Ectodermal cell (in vitro differentiated cells): Measurements from ENCODE around the gene LYPD8. TPM values are rescaled to one million over a fixed set of nuclear protein-coding genes. Genes with fewer than 3 reads are reported as not detected.
"Not testable (repeated sequence)": the region's sequence is repeated elsewhere in the genome, so short reads cannot be mapped to it uniquely, and the experiment has no call there.

Experiments
- H3K27ac ChIP-seq: 2 replicates; pipeline ENCODE4 v1.7.0; 2013; ENCODE audit warnings: mild to moderate bottlenecking, low read depth, low read length; ENCODE audit not compliant: insufficient read depth, poor library complexity, severe bottlenecking
- H3K27me3 ChIP-seq: 2 replicates; pipeline ENCODE4 v1.7.0; 2013; ENCODE audit warnings: mild to moderate bottlenecking, low read length; ENCODE audit not compliant: insufficient read depth, control insufficient read depth, poor library complexity, severe bottlenecking
- H3K36me3 ChIP-seq: one replicate; pipeline ENCODE4 v1.7.0; 2013; ENCODE audit warnings: low read length; ENCODE audit not compliant: control insufficient read depth, insufficient read depth
- H3K4me1 ChIP-seq: one replicate; pipeline ENCODE4 v1.7.0; 2013; ENCODE audit warnings: low read length; ENCODE audit not compliant: control insufficient read depth, insufficient read depth
- H3K4me3 ChIP-seq: 2 replicates; pipeline ENCODE4 v1.7.0; 2013; ENCODE audit warnings: low read depth, low read length, control low read depth; ENCODE audit not compliant: insufficient read depth
- H3K9me3 ChIP-seq: 2 replicates; pipeline ENCODE4 v1.7.0; 2013; ENCODE audit warnings: mild to moderate bottlenecking, low read length, moderate library complexity; ENCODE audit not compliant: control insufficient read depth
- WGBS, 2 experiments: methylation state at CpG; one replicate each; pipeline ENCODE4 v1.1.7; 2013; ENCODE audit warnings: missing lambda C conversion rate in 2 of 2; 5-methylcytosine and 5-hydroxymethylcytosine counted together
- polyA plus RNA-seq, 4 experiments: library from polyadenylated mRNA; stranded (reverse); fragments of 50-300 nt; gene quantifications; one replicate each; pipeline ENCODE4 v1.2.3, GENCODE V29; 2013

The LYPD8 gene, protein sequence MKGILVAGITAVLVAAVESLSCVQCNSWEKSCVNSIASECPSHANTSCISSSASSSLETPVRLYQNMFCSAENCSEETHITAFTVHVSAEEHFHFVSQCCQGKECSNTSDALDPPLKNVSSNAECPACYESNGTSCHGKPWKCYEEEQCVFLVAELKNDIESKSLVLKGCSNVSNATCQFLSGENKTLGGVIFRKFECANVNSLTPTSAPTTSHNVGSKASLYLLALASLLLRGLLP
- not detected for polyA plus RNA-seq (2013, experiment 1 of 4)
- not detected for polyA plus RNA-seq (2013, experiment 2 of 4)
- polyA plus RNA-seq (2013, experiment 3 of 4), result not detected
- polyA plus RNA-seq (2013, experiment 4 of 4), result not detected

DNA sequence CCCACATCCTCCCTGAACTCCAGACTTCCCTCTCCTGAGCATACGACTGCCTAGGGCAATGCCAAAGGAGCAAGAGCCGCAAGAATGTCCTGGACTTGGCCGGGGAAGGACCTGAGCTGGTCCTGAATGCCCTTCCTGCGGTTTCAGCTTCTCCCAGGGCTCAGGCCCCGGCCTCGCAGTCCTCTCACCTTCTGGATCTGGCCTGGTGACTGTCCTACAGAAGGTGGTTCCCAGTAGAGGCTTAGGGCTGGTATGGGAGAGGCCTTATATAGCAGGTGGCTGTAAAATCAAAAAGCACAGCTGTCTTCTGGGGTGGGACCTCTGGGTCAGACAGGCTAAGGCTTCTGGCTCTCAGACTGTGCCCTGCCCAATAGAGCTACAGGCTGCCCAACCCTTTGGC, at the start of gene LYPD8:
Gene LYPD8, minus strand, starts transcription at position 243 of the 400 bp plus-strand sequence. CDS start 4,678 bp downstream, outside the sequence.
- 68 to 71% methylated on average over 6 of the region's 6 CpGs for WGBS, 2 experiments

DNA sequence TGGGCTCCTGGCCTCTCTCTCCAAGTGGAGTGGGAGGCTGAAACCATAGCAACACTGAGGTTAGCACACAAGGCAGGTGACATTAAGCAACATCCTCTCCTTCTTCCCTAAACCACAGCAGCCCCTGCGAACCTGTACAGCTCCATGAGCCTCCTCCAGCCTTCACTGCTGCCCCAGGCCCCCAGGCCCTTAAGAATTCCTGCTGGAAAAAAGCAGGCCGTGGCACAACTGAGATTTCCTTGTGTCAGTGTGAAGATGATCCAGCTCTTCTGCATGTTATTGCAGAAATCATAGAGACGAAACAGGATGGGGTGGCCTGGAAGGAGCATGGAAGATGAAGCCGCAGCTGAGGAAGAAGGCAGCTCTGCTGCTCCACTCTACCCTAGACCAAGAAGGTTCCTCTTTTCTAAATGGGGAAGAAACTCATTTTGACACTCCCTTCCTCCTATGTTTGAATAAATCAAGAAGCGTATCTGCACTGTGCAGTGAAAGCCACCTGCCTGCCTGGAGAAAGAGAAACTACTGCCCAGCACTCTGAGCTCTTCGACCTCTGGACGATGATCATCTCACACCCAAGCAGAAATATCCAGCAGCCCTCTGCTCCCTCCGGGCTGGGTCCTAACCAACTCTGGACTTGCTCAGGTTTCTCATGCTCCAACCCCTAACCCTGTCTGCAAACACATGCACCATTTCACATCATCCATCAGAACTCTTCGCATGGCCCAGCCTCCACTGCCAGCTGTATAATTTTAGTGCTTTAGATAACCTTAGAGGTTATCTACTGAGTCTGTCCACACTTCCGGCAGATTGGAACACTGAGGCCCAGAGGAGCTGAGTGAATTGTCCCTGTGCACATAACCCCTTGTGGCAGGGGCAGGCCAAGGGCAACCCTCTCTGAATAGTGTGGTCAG, 49.5 kb upstream of the LYPD8 start:
- WGBS, 2 experiments, result 79 to 83% methylated on average over 10 of the region's 10 CpGs
- Histone ChIP-seq H3K27me3 (no peaks in the 10 kb centered on the region), H3K36me3 (no peaks in the 10 kb centered on the region), H3K4me3 (no peak overlapping the region), H3K4me1 (no peaks in the 10 kb centered on the region), H3K27ac (no peak overlapping the region), H3K9me3 (peaks cover 3% of the 10 kb centered on the region)

More for the DNA sequence above, at the start of gene LYPD8:
- Histone ChIP-seq H3K9me3 (peaks cover 17% of the 10 kb centered on the region), H3K27ac (no peak within 1 kb of the TSS), H3K4me1 (no peaks in the 10 kb centered on the region), H3K27me3 (no peaks in the 10 kb centered on the region), H3K4me3 (no peak within 1 kb of the TSS), H3K36me3 (no peaks in the 10 kb centered on the region)

DNA sequence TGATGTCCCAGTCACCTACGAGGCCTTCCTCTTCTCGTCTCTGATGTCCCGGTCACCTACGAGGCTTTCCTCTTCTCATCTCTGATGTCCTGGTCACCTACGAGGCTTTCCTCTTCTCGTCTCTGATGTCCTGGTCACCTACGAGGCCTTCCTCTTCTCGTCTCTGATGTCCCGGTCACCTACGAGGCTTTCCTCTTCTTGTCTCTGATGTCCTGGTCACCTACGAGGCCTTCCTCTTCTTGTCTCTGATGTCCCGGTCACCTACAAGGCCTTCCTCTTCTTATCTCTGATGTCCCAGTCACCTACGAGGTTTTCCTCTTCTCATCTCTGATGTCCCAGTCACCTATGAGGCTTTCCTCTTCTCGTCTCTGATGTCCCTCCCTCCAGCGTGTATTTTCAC, 47.9 kb upstream of the LYPD8 start:
- H3K27me3 ChIP-seq, H3K36me3 ChIP-seq, H3K4me1 ChIP-seq, H3K27ac ChIP-seq, H3K4me3 ChIP-seq, H3K9me3 ChIP-seq: not testable (repeated sequence)
- WGBS, 2 experiments, result 86% methylated on average over 15 of the region's 15 CpGs

DNA sequence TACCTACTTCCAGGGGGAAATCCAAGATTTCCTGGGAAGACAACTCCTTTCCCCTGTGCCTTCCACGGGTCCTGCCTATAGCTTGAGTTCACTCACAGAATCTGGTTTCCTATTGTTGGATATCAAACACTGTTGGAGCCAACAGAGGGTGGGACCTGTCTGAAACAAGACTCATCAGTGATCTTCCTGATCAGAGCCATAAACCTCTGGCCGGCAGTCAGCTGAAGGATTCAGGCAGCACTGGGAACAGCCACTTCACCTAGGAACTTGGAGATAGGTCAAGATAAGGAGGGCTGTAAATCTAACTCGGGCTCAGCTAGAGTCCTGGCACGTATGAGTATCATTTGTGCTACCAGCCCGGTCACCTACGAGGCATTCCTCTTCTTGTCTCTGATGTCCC, 46.9 kb upstream of the LYPD8 start:
- no peaks in the 10 kb centered on the region for H3K27me3 ChIP-seq
- 74 to 79% methylated on average over 6 of the region's 6 CpGs for WGBS, 2 experiments
- peaks cover 7% of the 10 kb centered on the region for H3K9me3 ChIP-seq
- H3K36me3 ChIP-seq, result no peaks in the 10 kb centered on the region
- H3K27ac ChIP-seq, result no peak overlapping the region
- no peaks in the 10 kb centered on the region for H3K4me1 ChIP-seq
- no peak overlapping the region for H3K4me3 ChIP-seq

DNA sequence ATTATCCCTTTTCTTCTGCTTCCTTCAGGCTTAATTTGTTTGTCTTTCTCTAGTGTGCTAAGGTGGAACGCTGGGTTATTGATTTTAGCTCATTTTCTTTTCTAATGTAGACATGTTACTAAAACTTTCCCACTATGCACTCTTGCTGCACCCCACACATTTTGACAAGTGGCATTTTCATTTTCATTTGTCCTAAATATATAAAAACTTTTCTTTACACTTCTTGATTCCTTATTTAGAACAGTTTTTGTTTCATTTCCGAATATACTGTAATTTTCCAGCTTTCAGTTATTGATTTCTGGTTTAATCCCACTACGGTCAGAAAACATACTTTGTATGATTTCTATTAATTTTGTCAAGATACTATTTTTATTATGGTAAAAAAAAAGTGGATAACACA, 44.9 kb upstream of the LYPD8 start:
- H3K36me3 ChIP-seq, result no peaks in the 10 kb centered on the region
- peaks cover 7% of the 10 kb centered on the region for H3K9me3 ChIP-seq
- H3K27ac ChIP-seq, result no peak overlapping the region
- H3K4me3 ChIP-seq, result no peak overlapping the region
- H3K4me1 ChIP-seq, result no peaks in the 10 kb centered on the region
- H3K27me3 ChIP-seq, result no peaks in the 10 kb centered on the region
- 67 to 88% methylated on average over 1 of the region's 3 CpGs for WGBS, 2 experiments

DNA sequence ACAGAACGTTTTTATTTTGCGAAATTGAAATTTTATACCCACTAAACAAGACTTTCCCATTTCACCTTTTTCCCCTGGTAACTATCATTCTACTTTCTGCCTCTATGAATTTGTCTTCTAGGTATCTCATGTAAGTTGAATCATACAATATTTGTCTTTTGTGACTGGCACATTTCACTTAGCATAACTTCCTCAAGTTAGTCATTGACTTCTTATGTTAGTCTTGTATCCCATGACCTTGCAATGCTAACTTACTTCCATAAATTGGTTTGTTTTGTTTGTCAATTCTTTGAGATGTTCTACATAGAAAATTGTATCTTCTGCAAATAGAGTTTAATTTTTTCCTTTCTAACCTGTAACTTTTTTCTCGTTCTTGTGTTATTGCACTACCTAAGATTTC, 43.2 kb upstream of the LYPD8 start:
- H3K9me3 ChIP-seq, result peaks cover 13% of the 10 kb centered on the region

DNA sequence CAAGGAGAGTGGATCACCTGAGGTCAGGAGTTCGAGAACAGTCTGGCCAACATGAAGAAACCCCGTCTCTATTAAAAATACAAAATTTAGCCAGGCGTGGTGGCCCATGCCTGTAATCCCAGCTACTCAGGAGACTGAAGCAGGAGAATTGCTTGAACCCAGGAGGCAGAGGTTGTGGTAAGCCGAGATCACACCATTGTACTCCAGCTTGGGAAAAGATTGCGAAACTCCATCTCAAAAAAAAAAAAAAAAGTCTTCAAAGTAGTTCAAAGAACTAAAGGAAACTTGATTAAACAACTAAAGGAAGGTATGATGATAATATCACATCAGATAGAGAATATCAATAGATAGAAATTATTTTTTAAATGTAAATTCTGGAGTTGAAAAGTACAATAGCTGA, 39.1 kb upstream of the LYPD8 start:
- H3K4me1 ChIP-seq, H3K4me3 ChIP-seq, H3K27me3 ChIP-seq, H3K27ac ChIP-seq, H3K36me3 ChIP-seq: not testable (repeated sequence)
- 69 to 80% methylated on average over 4 to 5 of the region's 5 CpGs for WGBS, 2 experiments
- H3K9me3 ChIP-seq, result peaks cover 12% of the 10 kb centered on the region

More for the DNA sequence above, 43.2 kb upstream of the LYPD8 start:
- Histone ChIP-seq H3K4me3 (no peak overlapping the region), H3K36me3 (no peaks in the 10 kb centered on the region), H3K27ac (no peak overlapping the region), H3K4me1 (no peaks in the 10 kb centered on the region), H3K27me3 (no peaks in the 10 kb centered on the region)
- whole genome bisulfite sequencing, 2 experiments, result 76 to 80% methylated on average over 2 to 3 of the region's 3 CpGs

DNA sequence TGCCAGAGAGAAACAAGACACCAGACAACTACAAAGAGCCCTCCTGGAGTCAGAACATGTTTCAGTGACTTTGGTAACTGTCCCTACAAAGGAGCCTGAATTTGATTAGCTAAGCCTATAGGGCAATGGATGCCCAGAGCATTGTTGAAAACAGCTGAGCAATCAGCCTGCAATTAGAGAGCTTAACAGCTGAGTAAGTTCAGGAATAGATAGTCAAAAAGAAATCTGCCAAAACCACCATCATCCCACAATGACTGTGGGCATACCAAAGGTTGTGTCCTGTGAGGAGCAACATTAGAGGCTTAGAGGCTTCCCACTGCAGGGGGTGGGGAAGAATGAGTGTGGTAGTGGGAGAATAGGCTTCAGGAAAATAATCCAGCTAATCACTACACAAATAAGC, 38.0 kb upstream of the LYPD8 start:
- Histone ChIP-seq H3K9me3 (peaks cover 15% of the 10 kb centered on the region), H3K27me3 (no peaks in the 10 kb centered on the region), H3K36me3 (no peaks in the 10 kb centered on the region), H3K27ac (no peak overlapping the region), H3K4me3 (no peak overlapping the region), H3K4me1 (no peaks in the 10 kb centered on the region)

DNA sequence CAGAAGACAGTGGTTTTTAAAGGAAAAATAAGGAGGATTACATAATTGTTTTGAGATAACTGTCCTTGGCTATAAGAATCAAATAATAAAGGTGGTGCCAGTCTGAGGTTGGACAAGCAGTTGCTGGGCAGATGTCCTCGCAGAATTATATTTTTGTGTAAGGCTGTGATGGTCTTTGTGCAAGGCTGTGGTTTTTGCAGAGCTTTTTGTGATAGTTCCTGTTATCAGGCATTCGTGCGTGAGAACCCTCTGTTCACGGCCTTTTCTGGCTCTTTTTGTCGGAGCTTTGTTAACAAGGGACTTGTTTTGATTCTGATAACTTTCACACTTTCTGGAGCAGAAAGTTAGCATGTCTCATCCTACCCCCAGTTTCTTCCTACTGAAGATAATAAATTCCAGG, 36.8 kb upstream of the LYPD8 start:
- Histone ChIP-seq H3K36me3 (no peaks in the 10 kb centered on the region), H3K27me3 (no peaks in the 10 kb centered on the region), H3K4me1 (no peaks in the 10 kb centered on the region), H3K4me3 (no peak overlapping the region), H3K9me3 (peaks cover 15% of the 10 kb centered on the region), H3K27ac (no peak overlapping the region)
- 82 to 89% methylated on average over 5 of the region's 5 CpGs for WGBS, 2 experiments

DNA sequence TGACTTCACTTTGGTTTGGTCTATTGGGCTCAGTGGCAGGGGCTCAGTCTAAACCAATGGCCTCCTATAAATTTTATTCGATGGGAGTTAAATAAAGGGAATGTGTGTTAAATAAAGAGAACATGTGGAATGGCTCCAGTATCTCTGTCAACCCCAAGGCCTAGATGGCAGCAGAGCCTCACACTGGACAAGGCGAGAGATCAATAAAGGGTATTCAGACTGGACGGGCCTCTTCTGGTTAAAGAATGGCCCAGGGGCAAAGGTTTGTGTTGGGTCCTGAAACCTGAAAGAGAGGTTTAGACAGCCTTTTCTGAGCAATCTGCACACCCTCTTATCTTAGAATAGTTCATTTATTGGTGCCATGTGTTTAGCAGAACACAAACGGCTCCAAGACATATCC, 35.5 kb upstream of the LYPD8 start:
- Histone ChIP-seq H3K4me3 (no peak overlapping the region), H3K9me3 (peaks cover 16% of the 10 kb centered on the region), H3K27ac (no peak overlapping the region), H3K36me3 (no peaks in the 10 kb centered on the region), H3K27me3 (no peaks in the 10 kb centered on the region), H3K4me1 (no peaks in the 10 kb centered on the region)
- 79 to 84% methylated on average over 4 of the region's 4 CpGs for WGBS, 2 experiments
